Epithelial cell of proximal tubule (primary cell): ENCODE results near the gene CCDC122. TPM values are rescaled to one million over a fixed set of nuclear protein-coding genes. Genes with fewer than 3 reads are reported as not detected.
A peak's percentile ranks its signal among the peaks of the same experiment; 100 is the strongest.

ENCODE experiments used
- DNase-seq: peaks from one replicate; pipeline ENCODE4 v3.0.0-alpha.2; 2011; ENCODE audit warnings: low read depth
- H3K4me3 ChIP-seq: 2 replicates; pipeline ENCODE4 v1.5.1; 2011; ENCODE audit warnings: low read depth, mild to moderate bottlenecking, low read length
- CTCF ChIP-seq: conservative IDR thresholded peaks from 2 replicates; pipeline ENCODE4 v1.5.1; 2012; ENCODE audit warnings: low read depth, mild to moderate bottlenecking, low read length
- total RNA-seq: library from RNA; depleted of rRNA; stranded (reverse); fragments of >200 nt; gene quantifications from 2 replicates; pipeline ENCODE4 v1.2.3, GENCODE V29; 2015

The CCDC122 gene
- total RNA-seq, 1 donor from 2014 or later: 46.3 TPM

GRCh38 chr13:43805681-43806128 is 73.8 kb downstream of the CCDC122 start:
- TF ChIP-seq CTCF: no peak
- no peak overlapping the region for H3K4me3 ChIP-seq
- no peak for DNase-seq

GRCh38 chr13:43805071-43805468 is 74.5 kb downstream of the CCDC122 start:
- TF ChIP-seq CTCF: no peak
- peak; percentile 85 for DNase-seq
- no peak overlapping the region for H3K4me3 ChIP-seq

- DNase-seq: no peak
- peak; percentile 49 for TF ChIP-seq CTCF
- H3K4me3 ChIP-seq: no peak overlapping the region
Measured at GRCh38 chr13:43804461-43805070, 75.0 kb downstream of the CCDC122 start.

GRCh38 chr13:43802511-43802910 is 77.0 kb downstream of the CCDC122 start:
- no peak overlapping the region for H3K4me3 ChIP-seq

GRCh38 chr13:43800828-43801227 is 78.7 kb downstream of the CCDC122 start:
- TF ChIP-seq CTCF: no peak
- H3K4me3 ChIP-seq: no peak overlapping the region
- no peak for DNase-seq

More at GRCh38 chr13:43802511-43802910, 77.0 kb downstream of the CCDC122 start:
- no peak for DNase-seq
- TF ChIP-seq CTCF: no peak

GRCh38 chr13:43799191-43799590 is 80.3 kb downstream of the CCDC122 start:
- no peak for TF ChIP-seq CTCF
- DNase-seq: no peak
- no peak overlapping the region for H3K4me3 ChIP-seq

GRCh38 chr13:43797869-43798268 is 81.7 kb downstream of the CCDC122 start:
- H3K4me3 ChIP-seq: no peak overlapping the region
- no peak for TF ChIP-seq CTCF
- DNase-seq: no peak
